Activated CD8-positive, alpha-beta T cell treated with anti-CD3 and anti-CD28 coated beads for 36 hours (primary cell): ENCODE results near the gene GATB. TPM values are rescaled to one million over a fixed set of nuclear protein-coding genes. Genes with fewer than 3 reads are reported as not detected.

ENCODE experiments used
- ATAC-seq: fragments of 200-7000 bp; cut with Tn5 transposase; one replicate; pipeline ENCODE4 v1.10.0; 2021; ENCODE audit warnings: mild to moderate bottlenecking, moderate library complexity
- CTCF ChIA-PET: fragments of 350-600 bp; sonication (Branson Sonifier 250); formaldehyde crosslinking; loops from one replicate; lab custom pipeline; 2021; ENCODE audit warnings: antibody characterized with exemption; lab: Charles Lee
- POLR2A ChIA-PET: fragments of 350-600 bp; sonication (Branson Sonifier 250); formaldehyde crosslinking; loops from one replicate; lab custom pipeline; 2021; ENCODE audit warnings: antibody characterized with exemption; lab: Charles Lee
- DNase-seq: peaks from one replicate; pipeline ENCODE4 v3.0.0-alpha.2; 2020
- H3K27ac Mint-ChIP-seq: one replicate; pipeline ENCODE4 v1.8.0; 2021; ENCODE audit warnings: mild to moderate bottlenecking, mixed read lengths
- H3K27me3 Mint-ChIP-seq: one replicate; pipeline ENCODE4 v1.8.0; 2021; ENCODE audit warnings: mixed read lengths
- H3K36me3 Mint-ChIP-seq: one replicate; pipeline ENCODE4 v1.8.0; 2021; ENCODE audit warnings: low read depth, mixed read lengths
- H3K4me1 Mint-ChIP-seq: one replicate; pipeline ENCODE4 v1.8.0; 2021; ENCODE audit warnings: low read depth, mixed read lengths
- H3K4me3 Mint-ChIP-seq: one replicate; pipeline ENCODE4 v1.8.0; 2021; ENCODE audit warnings: mild to moderate bottlenecking, moderate library complexity, mixed read lengths
- H3K9me3 Mint-ChIP-seq: one replicate; pipeline ENCODE4 v1.8.0; 2021; ENCODE audit warnings: mixed read lengths
- CTCF ChIP-seq: fragments of 200-600 bp; IDR thresholded peaks from one replicate; pipeline ENCODE4 v1.8.0; 2022; ENCODE audit warnings: antibody characterized with exemption, mild to moderate bottlenecking
- intact Hi-C: fragments of 100-400 bp; cut with micrococcal nuclease; formaldehyde crosslinking; loops from one replicate; pipeline ENCODE4 v1.10.0; 2022
- total RNA-seq, 2 experiments: library from RNA; stranded (reverse); gene quantifications; one replicate each; pipeline ENCODE4 v1.2.3, GENCODE V29; 2021

The GATB gene
- total RNA-seq, 2 experiments from 2014 or later = 19.1 to 22.3 TPM

GRCh38 chr4:151788021-151788420, 27.2 kb upstream of the GATB start:
- ATAC-seq (no peak), DNase-seq (no peak)
- POLR2A ChIA-PET = no interaction called here
- TF ChIP-seq CTCF = no peak
- no peak overlapping the region for H3K27ac Mint-ChIP-seq
- no peaks in the 10 kb centered on the region for H3K36me3 Mint-ChIP-seq
- intact Hi-C loops = no loop called here
- H3K27me3 Mint-ChIP-seq = no peaks in the 10 kb centered on the region
- H3K4me3 Mint-ChIP-seq = no peak overlapping the region
- H3K9me3 Mint-ChIP-seq = no peaks in the 10 kb centered on the region
- no peaks in the 10 kb centered on the region for H3K4me1 Mint-ChIP-seq
- CTCF ChIA-PET = no interaction called here

- DNase-seq (no peak), ATAC-seq (no peak)
- H3K27ac Mint-ChIP-seq = no peak overlapping the region
- H3K9me3 Mint-ChIP-seq = no peaks in the 10 kb centered on the region
- intact Hi-C loops = no loop called here
- no peaks in the 10 kb centered on the region for H3K36me3 Mint-ChIP-seq
- ChIA-PET CTCF (interaction anchor here (0.9 to 1.8 kb wide), 3 partner anchors 9 to 16 kb away, joined by 3 to 7 read pairs (median 3); no protein-coding TSS in a partner anchor), POLR2A (no interaction called here)
- H3K4me3 Mint-ChIP-seq = no peak overlapping the region
- H3K4me1 Mint-ChIP-seq = peaks cover 5% of the 10 kb centered on the region
- H3K27me3 Mint-ChIP-seq = no peaks in the 10 kb centered on the region
- no peak for TF ChIP-seq CTCF
Measured at GRCh38 chr4:151786158-151786495, 25.3 kb upstream of the GATB start.

GRCh38 chr4:151785484-151786157, 24.8 kb upstream of the GATB start:
- Mint-ChIP-seq H3K36me3 (no peaks in the 10 kb centered on the region), H3K27ac (no peak overlapping the region), H3K9me3 (no peaks in the 10 kb centered on the region), H3K4me1 (peaks cover 5% of the 10 kb centered on the region), H3K4me3 (no peak overlapping the region), H3K27me3 (no peaks in the 10 kb centered on the region)
- ATAC-seq = no peak
- POLR2A ChIA-PET = no interaction called here
- CTCF ChIA-PET = interaction anchor here (0.9 to 1.8 kb wide), 3 partner anchors 10 to 16 kb away, joined by 3 to 7 read pairs (median 3); no protein-coding TSS in a partner anchor
- no peak for TF ChIP-seq CTCF
- no peak for DNase-seq
- intact Hi-C loops = no loop called here

GRCh38 chr4:151784706-151785105, 23.9 kb upstream of the GATB start:
- H3K9me3 Mint-ChIP-seq = no peaks in the 10 kb centered on the region
- H3K36me3 Mint-ChIP-seq = no peaks in the 10 kb centered on the region
- H3K4me3 Mint-ChIP-seq = no peak overlapping the region
- POLR2A ChIA-PET = no interaction called here
- CTCF ChIA-PET = interaction anchor here (1.1 kb wide), 1 partner anchor 17 kb away, joined by 3 read pairs; no protein-coding TSS in a partner anchor
- no peak overlapping the region for H3K27ac Mint-ChIP-seq
- no peaks in the 10 kb centered on the region for H3K27me3 Mint-ChIP-seq
- intact Hi-C loops = no loop called here
- ATAC-seq (no peak), DNase-seq (no peak)
- TF ChIP-seq CTCF = no peak
- H3K4me1 Mint-ChIP-seq = peaks cover 5% of the 10 kb centered on the region

GRCh38 chr4:151783867-151784266, 23.1 kb upstream of the GATB start:
- intact Hi-C loops = no loop called here
- Mint-ChIP-seq H3K9me3 (no peaks in the 10 kb centered on the region), H3K4me3 (no peak overlapping the region), H3K36me3 (no peaks in the 10 kb centered on the region), H3K27ac (no peak overlapping the region), H3K27me3 (no peaks in the 10 kb centered on the region), H3K4me1 (peaks cover 5% of the 10 kb centered on the region)
- no peak for TF ChIP-seq CTCF
- ChIA-PET CTCF (interaction anchor here (1.1 kb wide), 1 partner anchor 18 kb away, joined by 3 read pairs; no protein-coding TSS in a partner anchor), POLR2A (no interaction called here)
- ATAC-seq = no peak
- no peak for DNase-seq
